ENCODE data around the gene KRT82.

KRT82 gene

GRCh38 chr12:52442600-52443061 is 36.5 kb upstream of the KRT82 start:
- H3K9me3 ChIP-seq (ENCODE audit: severe bottlenecking), result no peaks in the 10 kb centered on the region
- H3K27ac ChIP-seq (ENCODE audit: poor library complexity, severe bottlenecking), result peak overlapping the region; percentile 99
- H3K27me3 ChIP-seq (ENCODE audit: insufficient read depth, poor library complexity, severe bottlenecking), result no peaks in the 10 kb centered on the region
- no peaks in the 10 kb centered on the region for H3K36me3 ChIP-seq (ENCODE audit: low read depth)
- H3K4me1 ChIP-seq (ENCODE audit: insufficient read depth, poor library complexity, severe bottlenecking), result peaks cover 46% of the 10 kb centered on the region
- no peak overlapping the region for H3K4me3 ChIP-seq (ENCODE audit: severe bottlenecking)
- ATAC-seq (ENCODE audit: low read depth) (peak; percentile 76), DNase-seq (ENCODE audit: low spot score) (peak; percentile 95)
- peak; percentile 79 for TF ChIP-seq CTCF (IDR thresholded peaks at IDR 0.05; ENCODE audit: poor library complexity, severe bottlenecking)

GRCh38 chr12:52441320-52441911 is 35.3 kb upstream of the KRT82 start:
- Histone ChIP-seq H3K4me3 (ENCODE audit: severe bottlenecking) (no peak overlapping the region), H3K36me3 (ENCODE audit: low read depth) (no peaks in the 10 kb centered on the region), H3K9me3 (ENCODE audit: severe bottlenecking) (no peaks in the 10 kb centered on the region), H3K27me3 (ENCODE audit: insufficient read depth, poor library complexity, severe bottlenecking) (no peaks in the 10 kb centered on the region), H3K27ac (ENCODE audit: poor library complexity, severe bottlenecking) (peak overlapping the region; percentile 99), H3K4me1 (ENCODE audit: insufficient read depth, poor library complexity, severe bottlenecking) (peaks cover 58% of the 10 kb centered on the region)
- TF ChIP-seq CTCF (IDR thresholded peaks at IDR 0.05; ENCODE audit: poor library complexity, severe bottlenecking), result no peak
- ATAC-seq (ENCODE audit: low read depth), result peak; percentile 41
- peak; percentile 78 for DNase-seq (ENCODE audit: low spot score)

GRCh38 chr12:52440821-52441319 is 34.7 kb upstream of the KRT82 start:
- Histone ChIP-seq H3K9me3 (ENCODE audit: severe bottlenecking) (no peaks in the 10 kb centered on the region), H3K4me3 (ENCODE audit: severe bottlenecking) (no peak overlapping the region), H3K4me1 (ENCODE audit: insufficient read depth, poor library complexity, severe bottlenecking) (peaks cover 63% of the 10 kb centered on the region), H3K27me3 (ENCODE audit: insufficient read depth, poor library complexity, severe bottlenecking) (no peaks in the 10 kb centered on the region), H3K27ac (ENCODE audit: poor library complexity, severe bottlenecking) (peak overlapping the region; percentile 99), H3K36me3 (ENCODE audit: low read depth) (no peaks in the 10 kb centered on the region)
- DNase-seq (ENCODE audit: low spot score) (no peak), ATAC-seq (ENCODE audit: low read depth) (peak; percentile 14)
- TF ChIP-seq CTCF (IDR thresholded peaks at IDR 0.05; ENCODE audit: poor library complexity, severe bottlenecking), result no peak

- H3K27me3 ChIP-seq (ENCODE audit: insufficient read depth, poor library complexity, severe bottlenecking), result no peaks in the 10 kb centered on the region
- H3K27ac ChIP-seq (ENCODE audit: poor library complexity, severe bottlenecking), result peak overlapping the region; percentile 99
- ATAC-seq (ENCODE audit: low read depth), result no peak
- H3K4me1 ChIP-seq (ENCODE audit: insufficient read depth, poor library complexity, severe bottlenecking), result peaks cover 74% of the 10 kb centered on the region
- no peaks in the 10 kb centered on the region for H3K9me3 ChIP-seq (ENCODE audit: severe bottlenecking)
- no peak for TF ChIP-seq CTCF (IDR thresholded peaks at IDR 0.05; ENCODE audit: poor library complexity, severe bottlenecking)
- DNase-seq (ENCODE audit: low spot score), result no peak
- no peak overlapping the region for H3K4me3 ChIP-seq (ENCODE audit: severe bottlenecking)
- H3K36me3 ChIP-seq (ENCODE audit: low read depth), result no peaks in the 10 kb centered on the region
Observed at GRCh38 chr12:52439845-52440244, 33.7 kb upstream of the KRT82 start.

GRCh38 chr12:52439420-52439819 is 33.3 kb upstream of the KRT82 start:
- Histone ChIP-seq H3K27me3 (ENCODE audit: insufficient read depth, poor library complexity, severe bottlenecking) (no peaks in the 10 kb centered on the region), H3K27ac (ENCODE audit: poor library complexity, severe bottlenecking) (peak overlapping the region; percentile 99), H3K4me1 (ENCODE audit: insufficient read depth, poor library complexity, severe bottlenecking) (peaks cover 78% of the 10 kb centered on the region), H3K4me3 (ENCODE audit: severe bottlenecking) (no peak overlapping the region), H3K36me3 (ENCODE audit: low read depth) (no peaks in the 10 kb centered on the region), H3K9me3 (ENCODE audit: severe bottlenecking) (no peaks in the 10 kb centered on the region)
- no peak for ATAC-seq (ENCODE audit: low read depth)
- TF ChIP-seq CTCF (IDR thresholded peaks at IDR 0.05; ENCODE audit: poor library complexity, severe bottlenecking), result no peak
- no peak for DNase-seq (ENCODE audit: low spot score)

Data from RWPE2 (cell line).